Caco-2 (cell line): ENCODE measurements around the gene SFXN3. TPM values are rescaled to one million over a fixed set of nuclear protein-coding genes. Genes with fewer than 3 reads are reported as not detected.
A peak's percentile ranks its signal among the peaks of the same experiment; 100 is the strongest.

Experiments
- BruUV-seq: library from RNA; stranded (reverse); fragments of 400-500 nt; replicated peaks from 2 replicates; lab custom pipeline; 2021; lab: Mats Ljungman, UMichigan
- CTCF ChIA-PET: fragments of 300-600 bp; sonication (Branson Sonifier 250); formaldehyde crosslinking; loops from one replicate; lab custom pipeline; 2022; ENCODE audit warnings: antibody characterized with exemption; lab: Charles Lee
- POLR2A ChIA-PET: fragments of 300-600 bp; sonication (Branson Sonifier 250); formaldehyde crosslinking; loops from one replicate; lab custom pipeline; 2022; ENCODE audit warnings: antibody characterized with exemption; lab: Charles Lee
- DNase-seq, 2 experiments: peaks; one replicate each; pipeline versions ENCODE4 v3.0.0 to v3.0.0-alpha.2; 2020 to 2022
- H3K27me3 ChIP-seq: replicated peaks from 2 replicates; pipeline ENCODE4 v1.6.0; 2011; ENCODE audit warnings: low read length; ENCODE audit not compliant: control insufficient read depth, insufficient read depth
- H3K36me3 ChIP-seq: 2 replicates; pipeline ENCODE4 v1.5.1; 2011; ENCODE audit warnings: low read length; ENCODE audit not compliant: control insufficient read depth, insufficient read depth
- H3K4me1 ChIP-seq: fragments of 250-450 bp; sonication (Bioruptor Pico); 2 replicates; pipeline ENCODE4 v1.5.1; 2020; ENCODE audit warnings: mild to moderate bottlenecking
- H3K4me3 ChIP-seq: 2 replicates; pipeline ENCODE4 v1.5.1; 2011; ENCODE audit warnings: low read depth, mild to moderate bottlenecking, control low read depth, low read length
- H3K9me3 ChIP-seq: fragments of 250-450 bp; sonication (Bioruptor Pico); 2 replicates; pipeline ENCODE4 v1.5.1; 2020; ENCODE audit warnings: mild to moderate bottlenecking, moderate library complexity
- H3K27ac Mint-ChIP-seq: one replicate; pipeline ENCODE4 v1.8.0; 2022; ENCODE audit warnings: mixed read lengths; ENCODE audit not compliant: unreplicated experiment
- H3K27me3 Mint-ChIP-seq: one replicate; pipeline ENCODE4 v1.8.0; 2022; ENCODE audit warnings: mixed read lengths; ENCODE audit not compliant: insufficient read depth, unreplicated experiment
- H3K36me3 Mint-ChIP-seq: one replicate; pipeline ENCODE4 v1.8.0; 2022; ENCODE audit warnings: mild to moderate bottlenecking, mixed read lengths; ENCODE audit not compliant: insufficient read depth, unreplicated experiment
- H3K4me1 Mint-ChIP-seq: one replicate; pipeline ENCODE4 v1.8.0; 2022; ENCODE audit warnings: low read depth, mixed read lengths; ENCODE audit not compliant: unreplicated experiment
- H3K4me3 Mint-ChIP-seq: one replicate; pipeline ENCODE4 v1.8.0; 2022; ENCODE audit warnings: mild to moderate bottlenecking, moderate library complexity, mixed read lengths; ENCODE audit not compliant: unreplicated experiment
- H3K9me3 Mint-ChIP-seq: one replicate; pipeline ENCODE4 v1.8.0; 2022; ENCODE audit warnings: mixed read lengths; ENCODE audit not compliant: unreplicated experiment
- CTCF ChIP-seq, 2 experiments: fragments of 200-600 bp in 1 of 2; IDR thresholded peaks; 1 replicate in 1 of 2; 2 replicates in 1 of 2; pipeline versions ENCODE4 v1.5.1 to v1.8.0; 2011 to 2022; ENCODE audit warnings: antibody characterized with exemption in 1 of 2, control low read depth in 1 of 2, inconsistent platforms in 1 of 2, low read depth in 1 of 2, low read length in 1 of 2, mild to moderate bottlenecking in 1 of 2, moderate library complexity in 1 of 2; ENCODE audit not compliant: insufficient read depth in 1 of 2, severe bottlenecking in 1 of 2, unreplicated experiment in 1 of 2
- intact Hi-C: fragments of 100-400 bp; cut with micrococcal nuclease; formaldehyde crosslinking; loops from one replicate; pipeline ENCODE4 v1.10.0; 2022; ENCODE audit not compliant: unreplicated experiment
- total RNA-seq: library from RNA; stranded (reverse); gene quantifications from 2 replicates; pipeline ENCODE4 v1.2.3, GENCODE V29; 2022

The SFXN3 gene
- total RNA-seq, 1 experiment from 2014 or later = 23.4 TPM

DNA sequence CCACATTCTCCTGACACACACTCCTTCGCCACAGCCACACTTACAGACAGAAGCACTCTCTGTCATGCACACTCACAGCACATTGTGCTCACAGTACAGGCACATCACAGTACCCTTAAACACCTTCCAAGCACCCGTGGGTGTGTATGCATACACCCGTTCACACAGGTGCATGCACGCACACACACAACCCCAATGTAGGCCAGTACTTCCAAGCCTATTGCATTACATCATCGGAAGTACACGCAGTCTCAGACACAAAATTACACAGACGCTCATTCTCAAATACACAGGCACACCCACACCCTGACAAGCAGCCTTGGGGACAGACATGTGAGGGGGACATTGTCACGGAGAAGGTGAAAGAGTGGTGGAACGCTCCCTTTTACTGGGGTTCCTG, 41.9 kb downstream of the SFXN3 start:
- no peak overlapping the region for H3K27ac Mint-ChIP-seq
- intact Hi-C loops = no loop called here
- Histone ChIP-seq H3K36me3 (no peaks in the 10 kb centered on the region), H3K9me3 (no peaks in the 10 kb centered on the region), H3K4me1 (no peaks in the 10 kb centered on the region), H3K27me3 (no peaks in the 10 kb centered on the region), H3K4me3 (no peak overlapping the region)
- H3K9me3 Mint-ChIP-seq = no peaks in the 10 kb centered on the region
- H3K36me3 Mint-ChIP-seq = peaks cover under 1% of the 10 kb centered on the region
- ChIA-PET CTCF (no interaction called here), POLR2A (no interaction called here)
- H3K4me1 Mint-ChIP-seq = no peaks in the 10 kb centered on the region
- DNase-seq = no peak
- H3K27me3 Mint-ChIP-seq = peaks cover 5% of the 10 kb centered on the region
- TF ChIP-seq CTCF (IDR thresholded peaks at IDR 0.05; ENCODE audit: insufficient read depth in 1 of 2, low read depth in 1 of 2, low read length in 1 of 2, severe bottlenecking in 1 of 2, unreplicated experiment in 1 of 2) = no peak
- no peak overlapping the region for H3K4me3 Mint-ChIP-seq
- BruUV-seq = no TSS peak

GRCh38 chr10:101073631-101074030, 42.6 kb downstream of the SFXN3 start:
- intact Hi-C loops = no loop called here
- H3K9me3 ChIP-seq = no peaks in the 10 kb centered on the region
- TF ChIP-seq CTCF (IDR thresholded peaks at IDR 0.05; ENCODE audit: insufficient read depth in 1 of 2, low read depth in 1 of 2, low read length in 1 of 2, severe bottlenecking in 1 of 2, unreplicated experiment in 1 of 2) = peak in 1 of 2 experiments; percentile 27
- no peaks in the 10 kb centered on the region for H3K4me1 ChIP-seq
- no peak for DNase-seq
- ChIA-PET POLR2A (interaction anchor here (0.9 kb wide), 1 partner anchor 69 kb away, joined by 3 read pairs; no protein-coding TSS in a partner anchor), CTCF (interaction anchor here (0.7 to 3.4 kb wide), 6 partner anchors 10 to 68 kb away, joined by 3 to 35 read pairs (median 5); no protein-coding TSS in a partner anchor)
- Mint-ChIP-seq H3K4me1 (no peaks in the 10 kb centered on the region), H3K9me3 (no peaks in the 10 kb centered on the region), H3K27me3 (peaks cover 5% of the 10 kb centered on the region), H3K36me3 (no peaks in the 10 kb centered on the region), H3K27ac (no peak overlapping the region), H3K4me3 (no peak overlapping the region)
- BruUV-seq = no TSS peak
- H3K4me3 ChIP-seq = no peak overlapping the region
- no peaks in the 10 kb centered on the region for H3K36me3 ChIP-seq
- H3K27me3 ChIP-seq = no peaks in the 10 kb centered on the region

DNA sequence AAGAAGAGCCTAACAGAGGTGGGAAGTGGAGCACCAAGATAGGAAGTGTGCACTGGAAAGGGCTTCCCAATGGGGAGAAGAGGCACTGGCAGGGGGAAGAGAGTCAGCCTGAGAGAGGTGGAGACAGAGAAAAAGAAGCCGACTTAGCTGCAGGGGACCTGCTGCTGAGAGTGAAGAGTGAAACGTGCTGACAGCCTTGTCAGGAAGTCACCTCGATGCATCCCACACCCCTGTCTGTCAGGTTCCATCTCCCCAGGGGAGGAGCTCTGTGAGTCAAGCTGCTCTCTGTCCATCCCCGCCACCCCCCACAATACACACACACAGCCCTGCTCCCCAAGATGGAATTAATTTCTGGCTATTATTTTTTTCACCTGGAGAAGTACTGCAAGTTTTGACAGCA, 44.7 kb downstream of the SFXN3 start:
- POLR2A ChIA-PET = no interaction called here
- no TSS peak for BruUV-seq
- Histone ChIP-seq H3K27me3 (no peaks in the 10 kb centered on the region), H3K4me3 (no peak overlapping the region), H3K4me1 (no peaks in the 10 kb centered on the region), H3K9me3 (no peaks in the 10 kb centered on the region), H3K36me3 (no peaks in the 10 kb centered on the region)
- CTCF ChIA-PET = interaction anchor here (0.7 to 3.4 kb wide), 5 partner anchors 9 to 440 kb away, joined by 3 to 35 read pairs (median 9); no protein-coding TSS in a partner anchor
- Mint-ChIP-seq H3K27me3 (peaks cover 8% of the 10 kb centered on the region), H3K9me3 (no peaks in the 10 kb centered on the region), H3K4me3 (no peak overlapping the region), H3K36me3 (no peaks in the 10 kb centered on the region), H3K27ac (no peak overlapping the region), H3K4me1 (no peaks in the 10 kb centered on the region)
- no peak for TF ChIP-seq CTCF (IDR thresholded peaks at IDR 0.05; ENCODE audit: insufficient read depth in 1 of 2, low read depth in 1 of 2, low read length in 1 of 2, severe bottlenecking in 1 of 2, unreplicated experiment in 1 of 2)
- intact Hi-C loops = no loop called here
- DNase-seq = no peak
